HCT116 (cell line): ENCODE measurements around the gene CCDC73. TPM values are rescaled to one million over a fixed set of nuclear protein-coding genes. Genes with fewer than 3 reads are reported as not detected.
"Not testable (repeated sequence)": the region's sequence is repeated elsewhere in the genome, so short reads cannot be mapped to it uniquely, and the experiment has no call there.

Experiments
- ATAC-seq: fragments of 200-7000 bp; cut with Tn5 transposase; 2 replicates; pipeline ENCODE4 v1.9.1; 2020; ENCODE audit warnings: mild to moderate bottlenecking, moderate library complexity
- BruUV-seq: library from RNA; stranded (reverse); fragments of 400-500 nt; replicated peaks from 2 replicates; lab custom pipeline; 2021; lab: Mats Ljungman, UMichigan
- CTCF ChIA-PET: fragments of 300-600 bp; sonication (Branson Sonifier 250); formaldehyde crosslinking; loops from one replicate; lab custom pipeline; 2021; ENCODE audit warnings: antibody characterized with exemption; lab: Charles Lee
- POLR2A ChIA-PET: fragments of 300-600, 350-600 bp; sonication (Branson Sonifier 250); formaldehyde crosslinking; loops from one replicate; lab custom pipeline; 2021; ENCODE audit warnings: antibody characterized with exemption; lab: Charles Lee
- RAD21 ChIA-PET, 2 experiments: fragments of 300-600 bp; sonication (Branson Sonifier 250); formaldehyde crosslinking; loops; one replicate each; lab custom pipeline; 2023; ENCODE audit warnings: low total read pairs in 2 of 2; ENCODE audit not compliant: uncharacterized antibody in 2 of 2, unreplicated experiment in 2 of 2, low non-redundant PET in 1 of 2; lab: Charles Lee
- DNase-seq: peaks from one replicate; pipeline ENCODE4 v3.0.0-alpha.2; 2010; ENCODE audit warnings: low read depth, low spot score
- H2AFZ ChIP-seq: fragments of 200-600 bp; shearing (Covaris generic), sonication (generic); 2 replicates; pipeline ENCODE4 v1.6.1; 2017; ENCODE audit warnings: low read depth, mixed run types, mixed read lengths, antibody characterized with exemption, low read length; ENCODE audit not compliant: poor library complexity, severe bottlenecking
- H3K27ac ChIP-seq: 2 replicates; pipeline ENCODE4 v1.5.1; 2012; ENCODE audit warnings: low read depth, low read length
- H3K27me3 ChIP-seq: fragments of 200-600 bp; sonication (generic); 2 replicates; pipeline ENCODE4 v1.6.1; 2016; ENCODE audit warnings: mixed run types, low read length, mixed read lengths; ENCODE audit not compliant: insufficient read depth
- H3K36me3 ChIP-seq, 2 experiments: fragments of 200-500 bp in 1 of 2; fragments of 200-600 bp in 1 of 2; sonication (Bioruptor generic) in 1 of 2; sonication (generic) in 1 of 2; 2 replicates each; pipeline versions ENCODE4 v1.5.1 to v1.6.1; 2014 to 2016; ENCODE audit warnings: low read length in 2 of 2, inconsistent platforms in 1 of 2, mixed read lengths in 1 of 2, mixed run types in 1 of 2; ENCODE audit not compliant: insufficient read depth in 2 of 2, control insufficient read depth in 1 of 2
- H3K4me1 ChIP-seq, 2 experiments: fragments of 200-600 bp in 1 of 2; sonication (generic) in 1 of 2; 2 replicates each; pipeline versions ENCODE4 v1.5.1 to v1.6.1; 2012 to 2017; ENCODE audit warnings: low read length in 2 of 2, inconsistent platforms in 1 of 2, mild to moderate bottlenecking in 1 of 2, mixed read lengths in 1 of 2, mixed run types in 1 of 2, moderate library complexity in 1 of 2; ENCODE audit not compliant: insufficient read depth in 2 of 2, control insufficient read depth in 1 of 2
- H3K4me2 ChIP-seq: fragments of 200-600 bp; sonication (generic); 2 replicates; pipeline ENCODE4 v1.6.1; 2017; ENCODE audit warnings: mixed run types, low read length, mixed read lengths
- H3K4me3 ChIP-seq, 2 experiments: fragments of 200-600 bp in 1 of 2; sonication (generic) in 1 of 2; replicated peaks in 1 of 2; 2 replicates each; pipeline ENCODE4 v1.5.1; 2011 to 2016; ENCODE audit warnings: low read length in 2 of 2, control low read depth in 1 of 2, low read depth in 1 of 2, mild to moderate bottlenecking in 1 of 2, mixed read lengths in 1 of 2, mixed run types in 1 of 2
- H3K79me2 ChIP-seq: fragments of 200-600 bp; sonication (generic); 2 replicates; pipeline ENCODE4 v1.6.1; 2017; ENCODE audit warnings: mild to moderate bottlenecking, mixed run types, low read length, moderate library complexity, mixed read lengths; ENCODE audit not compliant: insufficient read depth
- H3K9ac ChIP-seq: fragments of 200-600 bp; sonication (generic); 2 replicates; pipeline ENCODE4 v1.6.1; 2016; ENCODE audit warnings: low read length, mixed read lengths
- H3K9me2 ChIP-seq: fragments of 200-600 bp; sonication (generic), shearing (Covaris generic); 2 replicates; pipeline ENCODE4 v1.6.1; 2017; ENCODE audit warnings: mixed run types, mild to moderate bottlenecking, moderate library complexity; ENCODE audit not compliant: insufficient read depth
- H3K9me3 ChIP-seq, 2 experiments: fragments of 200-500 bp in 1 of 2; fragments of 200-600 bp in 1 of 2; sonication (Bioruptor generic) in 1 of 2; sonication (generic) in 1 of 2; 2 replicates each; pipeline ENCODE4 v1.6.1; 2014 to 2017; ENCODE audit warnings: low read length in 2 of 2, mixed read lengths in 2 of 2, inconsistent platforms in 1 of 2, low read depth in 1 of 2, mild to moderate bottlenecking in 1 of 2, mixed run types in 1 of 2, moderate library complexity in 1 of 2; ENCODE audit not compliant: control insufficient read depth in 1 of 2, insufficient read depth in 1 of 2
- H4K20me1 ChIP-seq: fragments of 200-600 bp; sonication (generic), shearing (Covaris generic); 2 replicates; pipeline ENCODE4 v1.6.1; 2017; ENCODE audit warnings: mixed run types, mild to moderate bottlenecking, moderate library complexity; ENCODE audit not compliant: insufficient read depth
- CBX3 ChIP-seq: IDR thresholded peaks from 2 replicates; pipeline ENCODE4 v1.6.1; 2012; ENCODE audit warnings: low read depth
- CEBPB ChIP-seq: IDR thresholded peaks from 2 replicates; pipeline ENCODE4 v1.6.1; 2012; ENCODE audit warnings: low read depth
- JUND ChIP-seq: IDR thresholded peaks from 2 replicates; pipeline ENCODE4 v1.6.1; 2012
- ZFX ChIP-seq: fragments of 450-650 bp; IDR thresholded peaks from 2 replicates; pipeline ENCODE4 v1.6.1; 2017
- intact Hi-C: fragments of 100-400 bp; cut with micrococcal nuclease; formaldehyde crosslinking; loops from 2 replicates; pipeline ENCODE4 v1.10.0; 2022
- total RNA-seq: library from RNA; stranded (reverse); gene quantifications from one replicate; pipeline ENCODE4 v1.2.1, GENCODE V29; 2021; ENCODE audit not compliant: unreplicated experiment
- TF ChIP-seq, protein P1 (sequence below): IDR thresholded peaks from 2 replicates; pipeline ENCODE4 v1.6.1; 2011; ENCODE audit warnings: mild to moderate bottlenecking, low read length, moderate library complexity; ENCODE audit not compliant: insufficient replicate concordance; ENCODE audit errors: extremely low read depth

CCDC73 gene
- total RNA-seq, 1 experiment from 2014 or later = not detected

- no TSS peak for BruUV-seq
- no peak overlapping the region for H3K4me2 ChIP-seq
- no peak overlapping the region for H3K27ac ChIP-seq
- RAD21 ChIA-PET = no interaction called here
- H3K9me3 ChIP-seq = no peaks in the 10 kb centered on the region
- CTCF ChIA-PET = no interaction called here
- H3K27me3 ChIP-seq = no peaks in the 10 kb centered on the region
- H3K9me2 ChIP-seq = no peaks in the 10 kb centered on the region
- no peak for DNase-seq
- H3K9ac ChIP-seq = no peak overlapping the region
- no peaks in the 10 kb centered on the region for H3K4me1 ChIP-seq
- ATAC-seq = no peak
- H3K79me2 ChIP-seq = no peaks in the 10 kb centered on the region
- H3K4me3 ChIP-seq = no peak overlapping the region
- POLR2A ChIA-PET = no interaction called here
- no peak for TF ChIP-seq JUND
- TF ChIP-seq ZFX = no peak
- no peaks in the 10 kb centered on the region for H4K20me1 ChIP-seq
- H3K36me3 ChIP-seq = no peaks in the 10 kb centered on the region
- intact Hi-C loops = loop anchor here (2.0 kb wide), 1 partner anchor 301 kb away; no protein-coding TSS in a partner anchor
- H2AFZ ChIP-seq = no peak overlapping the region
Observed at GRCh38 chr11:32613500-32614151, 180.8 kb downstream of the CCDC73 start.

GRCh38 chr11:32610797-32611352 lies 183.6 kb downstream of the CCDC73 start:
- Histone ChIP-seq H3K9me2 (no peaks in the 10 kb centered on the region), H2AFZ (no peak overlapping the region), H3K4me1 (no peaks in the 10 kb centered on the region), H3K79me2 (no peaks in the 10 kb centered on the region), H3K9ac (no peak overlapping the region), H3K4me3 (no peak overlapping the region), H4K20me1 (no peaks in the 10 kb centered on the region), H3K4me2 (no peak overlapping the region), H3K9me3 (no peaks in the 10 kb centered on the region), H3K27ac (no peak overlapping the region), H3K27me3 (no peaks in the 10 kb centered on the region), H3K36me3 (peaks cover 2 to 5% of the 10 kb centered on the region in 2 experiments; a peak in 1 of 4 replicates)
- DNase-seq = no peak
- ChIA-PET RAD21 (no interaction called here), POLR2A (no interaction called here), CTCF (no interaction called here)
- intact Hi-C loops = no loop called here
- BruUV-seq = no TSS peak
- TF ChIP-seq, protein P1, sequence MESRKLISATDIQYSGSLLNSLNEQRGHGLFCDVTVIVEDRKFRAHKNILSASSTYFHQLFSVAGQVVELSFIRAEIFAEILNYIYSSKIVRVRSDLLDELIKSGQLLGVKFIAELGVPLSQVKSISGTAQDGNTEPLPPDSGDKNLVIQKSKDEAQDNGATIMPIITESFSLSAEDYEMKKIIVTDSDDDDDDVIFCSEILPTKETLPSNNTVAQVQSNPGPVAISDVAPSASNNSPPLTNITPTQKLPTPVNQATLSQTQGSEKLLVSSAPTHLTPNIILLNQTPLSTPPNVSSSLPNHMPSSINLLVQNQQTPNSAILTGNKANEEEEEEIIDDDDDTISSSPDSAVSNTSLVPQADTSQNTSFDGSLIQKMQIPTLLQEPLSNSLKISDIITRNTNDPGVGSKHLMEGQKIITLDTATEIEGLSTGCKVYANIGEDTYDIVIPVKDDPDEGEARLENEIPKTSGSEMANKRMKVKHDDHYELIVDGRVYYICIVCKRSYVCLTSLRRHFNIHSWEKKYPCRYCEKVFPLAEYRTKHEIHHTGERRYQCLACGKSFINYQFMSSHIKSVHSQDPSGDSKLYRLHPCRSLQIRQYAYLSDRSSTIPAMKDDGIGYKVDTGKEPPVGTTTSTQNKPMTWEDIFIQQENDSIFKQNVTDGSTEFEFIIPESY = no peak
- TF ChIP-seq CEBPB (no peak), CBX3 (no peak)
- ATAC-seq = no peak

DNA sequence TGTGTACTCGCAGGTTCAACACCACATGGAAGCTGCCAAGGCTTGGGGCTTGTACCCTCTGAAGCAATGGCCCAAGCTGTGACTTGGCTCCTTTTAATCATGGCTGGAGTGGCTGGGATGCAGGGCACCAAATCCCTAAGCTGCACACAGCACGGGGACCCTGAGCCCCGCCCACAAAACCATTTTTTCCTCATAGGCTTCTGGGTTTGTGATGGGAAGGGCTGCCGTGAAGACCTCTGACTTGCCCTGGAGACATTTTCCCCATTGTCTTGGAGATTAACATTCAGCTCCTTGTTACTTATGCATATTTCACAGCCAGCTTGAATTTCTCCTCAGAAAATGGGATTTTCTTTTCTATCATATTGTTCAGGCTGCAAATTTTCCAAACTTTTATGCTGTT lies 185.6 kb downstream of the CCDC73 start:
- BruUV-seq, intact Hi-C loops, H4K20me1 ChIP-seq, H3K9me2 ChIP-seq, H3K4me1 ChIP-seq, H2AFZ ChIP-seq, RAD21 ChIA-PET, H3K9me3 ChIP-seq, H3K27ac ChIP-seq, H3K79me2 ChIP-seq, H3K9ac ChIP-seq, DNase-seq, CTCF ChIA-PET, H3K4me2 ChIP-seq, ATAC-seq, H3K4me3 ChIP-seq, H3K27me3 ChIP-seq, POLR2A ChIA-PET: not testable (repeated sequence)
- peaks cover 15% of the 10 kb centered on the region in 2 experiments for H3K36me3 ChIP-seq
